Esophagus squamous epithelium (tissue), 5 donors: Measurements from ENCODE around the gene GPC6. TPM values are rescaled to one million over a fixed set of nuclear protein-coding genes. Genes with fewer than 3 reads are reported as not detected.

ENCODE experiments used
- DNase-seq: peaks from one replicate; lab custom pipeline; 2025; lab: John Stamatoyannopoulos, UW
- H3K27ac ChIP-seq, 4 donors: fragments of 200-600 bp; sonication (generic); one replicate each; pipeline ENCODE4 v1.5.1; 2016 to 2019; ENCODE audit warnings: mild to moderate bottlenecking in 1 of 4
- H3K27me3 ChIP-seq, 4 donors: fragments of 200-600 bp; sonication (generic); 1 replicate in 3 of 4; 2 replicates in 1 of 4; pipeline versions ENCODE4 v1.5.1 to v1.6.0; 2017 to 2021; ENCODE audit warnings: antibody characterized with exemption in 1 of 4
- H3K36me3 ChIP-seq, 3 donors: fragments of 200-600 bp; sonication (generic); one replicate each; pipeline ENCODE4 v1.5.1; 2016 to 2019
- H3K4me1 ChIP-seq, 3 donors: fragments of 200-600 bp; sonication (generic); one replicate each; pipeline ENCODE4 v1.5.1; 2017 to 2019
- H3K4me3 ChIP-seq, 4 donors: fragments of 200-600 bp; sonication (generic); 1 replicate in 3 of 4; 2 replicates in 1 of 4; pipeline ENCODE4 v1.5.1; 2016 to 2019; ENCODE audit warnings: mild to moderate bottlenecking in 2 of 4, moderate library complexity in 1 of 4
- H3K9me3 ChIP-seq, 3 donors: fragments of 200-600 bp; sonication (generic); one replicate each; pipeline ENCODE4 v1.5.1; 2016 to 2019
- POLR2A ChIP-seq, 4 donors: fragments of 450-650 bp; IDR thresholded peaks; one replicate each; pipeline ENCODE4 v1.6.1; 2017; ENCODE audit warnings: antibody characterized with exemption in 4 of 4, mild to moderate bottlenecking in 4 of 4, moderate library complexity in 3 of 4
- WGBS, 2 donors: methylation state at CpG; one replicate each; pipeline ENCODE4 v1.1.5; 2018; 5-methylcytosine and 5-hydroxymethylcytosine counted together
- intact Hi-C: fragments of 100-400 bp; cut with DNase I; formaldehyde crosslinking; loops from one replicate; pipeline ENCODE4 v1.15.0; 2022
- total RNA-seq, 4 donors: library from RNA; depleted of rRNA; stranded (reverse); fragments of >200 nt; gene quantifications; one replicate each; pipeline ENCODE4 v1.1.0, GENCODE V29; 2016
- TF ChIP-seq, protein P1 (sequence below), 6 experiments: fragments of 450-650 bp in 4 of 6; fragments of 200-600 bp in 2 of 6; sonication (generic) in 2 of 6; IDR thresholded peaks; one replicate each; pipeline ENCODE4 v1.5.1; 2016 to 2019; ENCODE audit warnings: antibody characterized with exemption in 6 of 6, mild to moderate bottlenecking in 4 of 6, moderate library complexity in 4 of 6
- donor health status: DM: yes; HTN: yes; CAD: no.

Gene GPC6
- total RNA-seq, 4 donors from 2014 or later: 0.57 to 8.6 (median 2.6) TPM

DNA sequence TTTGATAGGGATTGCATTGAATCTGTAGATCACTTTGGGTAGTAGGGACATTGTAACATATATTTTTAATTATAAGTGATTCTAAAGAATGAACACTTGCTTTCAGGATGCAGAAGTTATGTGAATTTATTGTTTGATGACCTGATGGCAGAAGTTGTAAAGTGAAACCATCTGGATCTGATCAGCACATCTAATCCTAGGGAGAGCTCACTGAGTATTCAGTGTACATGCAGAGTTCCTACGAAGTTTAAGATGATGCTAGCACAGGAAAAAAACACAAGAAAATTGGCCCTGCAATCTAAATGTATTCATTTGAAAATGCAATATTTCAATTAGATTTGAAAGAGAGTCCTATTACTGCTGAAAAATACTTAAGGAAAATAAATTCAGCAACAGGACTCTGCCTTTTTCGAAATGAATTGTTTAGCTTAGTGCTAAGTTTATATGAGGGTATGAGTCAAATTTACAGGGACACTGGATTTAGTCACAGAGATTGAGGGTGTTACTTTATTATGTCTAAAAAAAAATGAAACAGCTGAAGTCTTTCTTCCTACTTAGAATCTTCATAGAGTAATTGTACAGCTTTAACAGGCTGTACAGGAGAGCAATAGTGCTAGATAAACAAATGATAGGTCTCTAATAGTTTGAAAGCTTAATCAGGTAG lies 867.2 kb downstream of the GPC6 start:
- H3K4me3 ChIP-seq: no peak overlapping the region
- H3K4me1 ChIP-seq: no peaks in the 10 kb centered on the region
- no peaks in the 10 kb centered on the region for H3K36me3 ChIP-seq
- H3K27ac ChIP-seq: no peak overlapping the region
- DNase-seq: no peak
- WGBS, 2 donors: 42 to 67% methylated on average over 2 of the region's 2 CpGs
- no peak for TF ChIP-seq POLR2A (IDR thresholded peaks at IDR 0.05)
- TF ChIP-seq, protein P1, sequence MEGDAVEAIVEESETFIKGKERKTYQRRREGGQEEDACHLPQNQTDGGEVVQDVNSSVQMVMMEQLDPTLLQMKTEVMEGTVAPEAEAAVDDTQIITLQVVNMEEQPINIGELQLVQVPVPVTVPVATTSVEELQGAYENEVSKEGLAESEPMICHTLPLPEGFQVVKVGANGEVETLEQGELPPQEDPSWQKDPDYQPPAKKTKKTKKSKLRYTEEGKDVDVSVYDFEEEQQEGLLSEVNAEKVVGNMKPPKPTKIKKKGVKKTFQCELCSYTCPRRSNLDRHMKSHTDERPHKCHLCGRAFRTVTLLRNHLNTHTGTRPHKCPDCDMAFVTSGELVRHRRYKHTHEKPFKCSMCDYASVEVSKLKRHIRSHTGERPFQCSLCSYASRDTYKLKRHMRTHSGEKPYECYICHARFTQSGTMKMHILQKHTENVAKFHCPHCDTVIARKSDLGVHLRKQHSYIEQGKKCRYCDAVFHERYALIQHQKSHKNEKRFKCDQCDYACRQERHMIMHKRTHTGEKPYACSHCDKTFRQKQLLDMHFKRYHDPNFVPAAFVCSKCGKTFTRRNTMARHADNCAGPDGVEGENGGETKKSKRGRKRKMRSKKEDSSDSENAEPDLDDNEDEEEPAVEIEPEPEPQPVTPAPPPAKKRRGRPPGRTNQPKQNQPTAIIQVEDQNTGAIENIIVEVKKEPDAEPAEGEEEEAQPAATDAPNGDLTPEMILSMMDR (IDR thresholded peaks at IDR 0.05): no peak
- no peaks in the 10 kb centered on the region for H3K27me3 ChIP-seq
- intact Hi-C loops: no loop called here
- H3K9me3 ChIP-seq: no peaks in the 10 kb centered on the region

DNA sequence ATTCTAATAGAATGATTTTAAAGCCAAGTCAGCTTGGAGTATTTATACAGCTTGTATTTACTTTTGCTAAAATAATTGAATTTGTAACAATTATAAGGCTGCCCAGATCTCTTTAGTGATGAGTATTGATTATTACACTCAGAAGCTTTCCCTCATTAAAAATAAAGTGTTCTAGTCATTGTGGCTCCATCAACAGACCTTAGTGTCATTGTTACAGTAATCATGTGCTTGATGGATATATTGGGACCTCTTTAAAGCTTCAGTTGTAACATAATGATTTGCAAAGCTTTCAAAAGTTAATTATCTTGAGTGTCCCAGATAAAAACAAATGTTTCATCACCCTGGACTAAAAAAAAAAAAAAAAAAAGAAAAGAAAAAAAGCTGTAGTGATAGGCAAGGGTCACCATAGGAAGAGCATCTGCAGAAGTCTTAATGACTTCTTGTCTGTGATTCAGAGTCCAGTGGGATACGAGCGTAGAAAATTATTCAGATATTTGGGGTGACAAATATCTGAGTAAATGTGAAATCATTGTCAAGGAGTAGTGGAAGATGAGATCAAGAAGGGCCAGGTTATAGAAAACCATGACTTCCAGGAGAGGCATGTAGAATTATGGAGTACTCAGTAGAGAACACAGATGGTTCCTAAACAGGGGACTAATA lies 883.2 kb downstream of the GPC6 start:
- no peak overlapping the region for H3K27ac ChIP-seq
- no peaks in the 10 kb centered on the region for H3K36me3 ChIP-seq
- no peak for DNase-seq
- no peaks in the 10 kb centered on the region for H3K9me3 ChIP-seq
- intact Hi-C loops: no loop called here
- 79 to 89% methylated on average over 2 of the region's 2 CpGs for WGBS, 2 donors
- no peak overlapping the region for H3K4me3 ChIP-seq
- no peaks in the 10 kb centered on the region for H3K27me3 ChIP-seq
- no peaks in the 10 kb centered on the region for H3K4me1 ChIP-seq
- TF ChIP-seq POLR2A (IDR thresholded peaks at IDR 0.05): no peak
- TF ChIP-seq, protein P1 (IDR thresholded peaks at IDR 0.05): no peak

DNA sequence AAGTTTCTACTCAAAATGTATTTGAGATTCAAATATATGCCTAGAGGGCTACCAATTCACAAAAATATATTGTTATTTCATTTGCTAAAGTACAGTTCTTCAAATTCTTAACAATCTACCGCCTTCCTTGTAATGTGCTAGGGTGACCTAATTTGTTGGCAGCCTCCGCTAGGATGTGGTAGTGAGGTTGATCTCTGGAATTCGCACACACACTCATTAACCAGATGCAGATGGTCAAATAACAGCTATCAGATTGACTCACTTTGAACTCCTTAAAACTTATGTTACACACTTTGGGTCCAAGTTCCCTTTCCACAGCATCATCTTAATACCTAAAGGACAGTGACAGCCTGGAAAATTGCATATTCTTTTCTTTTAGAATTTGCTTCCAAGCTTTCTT lies 885.6 kb downstream of the GPC6 start:
- WGBS, 2 donors: 53 to 73% methylated on average over 3 of the region's 3 CpGs
- TF ChIP-seq, protein P1 (IDR thresholded peaks at IDR 0.05): no peak
- TF ChIP-seq POLR2A (IDR thresholded peaks at IDR 0.05): no peak
- no peaks in the 10 kb centered on the region for H3K36me3 ChIP-seq
- no peak overlapping the region for H3K4me3 ChIP-seq
- H3K27ac ChIP-seq: no peak overlapping the region
- no peak for DNase-seq
- intact Hi-C loops: no loop called here
- H3K4me1 ChIP-seq: no peaks in the 10 kb centered on the region
- no peaks in the 10 kb centered on the region for H3K9me3 ChIP-seq
- no peaks in the 10 kb centered on the region for H3K27me3 ChIP-seq

DNA sequence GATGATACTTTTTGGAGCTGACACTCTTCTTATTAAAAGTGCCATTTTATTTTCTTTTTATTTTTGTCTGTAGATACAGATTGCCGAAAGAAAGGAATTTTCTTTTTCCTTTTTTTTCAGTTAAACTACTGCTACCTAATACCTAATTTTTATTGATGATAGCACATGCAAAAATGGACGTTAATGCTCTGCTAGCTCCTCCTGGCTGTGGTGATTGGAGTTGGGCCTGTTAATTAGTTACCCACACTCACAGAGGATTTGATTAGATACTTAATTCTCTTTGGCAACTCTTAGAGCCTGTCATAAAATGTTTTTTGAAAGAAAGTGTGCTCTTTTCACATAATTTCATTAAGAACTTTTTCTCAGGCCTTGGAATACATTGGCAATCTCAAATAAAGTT lies 886.1 kb downstream of the GPC6 start:
- H3K27ac ChIP-seq: no peak overlapping the region
- no peaks in the 10 kb centered on the region for H3K36me3 ChIP-seq
- no peaks in the 10 kb centered on the region for H3K4me1 ChIP-seq
- TF ChIP-seq POLR2A (IDR thresholded peaks at IDR 0.05): no peak
- TF ChIP-seq, protein P1 (IDR thresholded peaks at IDR 0.05): no peak
- WGBS, 2 donors: 60 to 72% methylated on average over 2 of the region's 2 CpGs
- no peaks in the 10 kb centered on the region for H3K27me3 ChIP-seq
- no peaks in the 10 kb centered on the region for H3K9me3 ChIP-seq
- intact Hi-C loops: no loop called here
- no peak for DNase-seq
- H3K4me3 ChIP-seq: no peak overlapping the region

DNA sequence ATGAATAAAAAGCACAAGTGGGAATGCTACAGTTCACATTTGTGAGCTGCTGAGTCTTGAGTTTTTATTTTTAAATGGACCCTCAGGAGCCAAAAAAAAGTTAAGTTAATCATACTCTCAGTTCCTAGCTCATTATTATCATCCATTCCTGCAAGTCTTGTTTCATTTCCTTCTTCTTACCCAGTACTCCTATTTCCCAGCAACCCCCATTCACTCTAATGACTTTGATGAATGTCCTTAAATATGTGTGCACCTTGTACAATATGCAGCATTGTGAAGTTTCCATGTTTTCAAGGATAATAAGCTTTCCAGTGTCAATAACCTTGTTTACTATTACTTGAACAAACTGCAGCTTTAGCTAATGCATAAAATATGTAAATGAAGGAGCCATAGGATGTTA lies 886.6 kb downstream of the GPC6 start:
- Histone ChIP-seq H3K9me3 (no peaks in the 10 kb centered on the region), H3K4me3 (no peak overlapping the region), H3K36me3 (no peaks in the 10 kb centered on the region), H3K27ac (no peak overlapping the region), H3K27me3 (no peaks in the 10 kb centered on the region), H3K4me1 (no peaks in the 10 kb centered on the region)
- DNase-seq: no peak
- no peak for TF ChIP-seq POLR2A (IDR thresholded peaks at IDR 0.05)
- TF ChIP-seq, protein P1 (IDR thresholded peaks at IDR 0.05): no peak
- intact Hi-C loops: no loop called here
